ENCODE data around the gene SIGLEC7. TPM values are rescaled to one million over a fixed set of nuclear protein-coding genes. Genes with fewer than 3 reads are reported as not detected.
"Not testable (repeated sequence)": the region's sequence is repeated elsewhere in the genome, so short reads cannot be mapped to it uniquely, and the experiment has no call there.

SIGLEC7 gene
- total and polyA plus RNA-seq, 11 donors: 0.51 to 6.1 (median 1.0) TPM; not detected in 2

DNA sequence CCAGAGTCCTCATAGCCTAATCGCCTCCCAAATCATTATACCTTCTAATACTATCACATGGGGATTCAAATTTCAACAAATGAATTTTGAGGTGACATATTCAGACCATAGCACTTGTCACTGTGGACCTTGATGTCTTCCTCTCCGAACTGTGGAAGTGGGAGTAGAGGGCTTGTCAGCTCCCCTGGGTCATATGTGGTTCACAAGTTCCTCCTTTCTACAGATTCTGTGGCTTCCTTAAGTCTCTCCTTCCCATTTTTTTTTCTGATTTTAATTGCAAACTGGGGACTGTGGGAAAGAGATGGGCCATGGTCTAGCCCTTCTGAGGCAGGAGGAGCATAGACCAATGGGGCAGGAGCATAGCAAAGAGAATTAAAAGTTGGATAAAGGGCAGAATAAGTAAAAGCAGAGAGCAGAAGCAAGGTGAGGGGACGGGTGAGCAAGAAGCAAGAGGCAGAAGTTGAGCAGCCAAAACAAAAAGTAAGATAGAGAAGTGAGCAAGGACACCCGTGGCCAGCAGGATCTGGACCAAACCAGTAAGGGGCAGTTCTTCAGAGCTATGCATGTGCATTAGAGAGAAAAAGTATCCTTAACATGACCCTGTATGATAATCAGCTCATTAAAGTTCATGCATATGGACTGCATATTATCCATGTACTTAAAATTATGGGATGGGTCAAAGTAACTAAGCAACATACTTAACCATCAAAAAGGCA lies 2.6 kb upstream of the SIGLEC7 start:
- peaks cover 0 to 43% (median 0%) of the 10 kb centered on the region in 9 donors for H3K27me3 ChIP-seq
- H3K36me3 ChIP-seq: no peaks in the 10 kb centered on the region
- no peaks in the 10 kb centered on the region for H3K9me3 ChIP-seq
- WGBS, 4 donors: 56 to 64% (median 59%) methylated on average over 4 of the region's 4 CpGs
- H3K4me3 ChIP-seq: peak overlapping the region in 1 of 12 donors; percentile 3
- no peak for TF ChIP-seq POLR2A (IDR thresholded peaks at IDR 0.05)
- TF ChIP-seq, protein P1, sequence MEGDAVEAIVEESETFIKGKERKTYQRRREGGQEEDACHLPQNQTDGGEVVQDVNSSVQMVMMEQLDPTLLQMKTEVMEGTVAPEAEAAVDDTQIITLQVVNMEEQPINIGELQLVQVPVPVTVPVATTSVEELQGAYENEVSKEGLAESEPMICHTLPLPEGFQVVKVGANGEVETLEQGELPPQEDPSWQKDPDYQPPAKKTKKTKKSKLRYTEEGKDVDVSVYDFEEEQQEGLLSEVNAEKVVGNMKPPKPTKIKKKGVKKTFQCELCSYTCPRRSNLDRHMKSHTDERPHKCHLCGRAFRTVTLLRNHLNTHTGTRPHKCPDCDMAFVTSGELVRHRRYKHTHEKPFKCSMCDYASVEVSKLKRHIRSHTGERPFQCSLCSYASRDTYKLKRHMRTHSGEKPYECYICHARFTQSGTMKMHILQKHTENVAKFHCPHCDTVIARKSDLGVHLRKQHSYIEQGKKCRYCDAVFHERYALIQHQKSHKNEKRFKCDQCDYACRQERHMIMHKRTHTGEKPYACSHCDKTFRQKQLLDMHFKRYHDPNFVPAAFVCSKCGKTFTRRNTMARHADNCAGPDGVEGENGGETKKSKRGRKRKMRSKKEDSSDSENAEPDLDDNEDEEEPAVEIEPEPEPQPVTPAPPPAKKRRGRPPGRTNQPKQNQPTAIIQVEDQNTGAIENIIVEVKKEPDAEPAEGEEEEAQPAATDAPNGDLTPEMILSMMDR (IDR thresholded peaks at IDR 0.05): no peak
- peak overlapping the region in 2 of 12 donors; percentile 69 to 95 for H3K27ac ChIP-seq
- peaks cover 0 to 87% (median 0%) of the 10 kb centered on the region in 12 donors for H3K4me1 ChIP-seq
- intact Hi-C loops (cut with DNase I): no loop called here
- DNase-seq: no peak
- ATAC-seq: peak in 3 of 4 donors; percentile 23 to 52 (median 46)

DNA sequence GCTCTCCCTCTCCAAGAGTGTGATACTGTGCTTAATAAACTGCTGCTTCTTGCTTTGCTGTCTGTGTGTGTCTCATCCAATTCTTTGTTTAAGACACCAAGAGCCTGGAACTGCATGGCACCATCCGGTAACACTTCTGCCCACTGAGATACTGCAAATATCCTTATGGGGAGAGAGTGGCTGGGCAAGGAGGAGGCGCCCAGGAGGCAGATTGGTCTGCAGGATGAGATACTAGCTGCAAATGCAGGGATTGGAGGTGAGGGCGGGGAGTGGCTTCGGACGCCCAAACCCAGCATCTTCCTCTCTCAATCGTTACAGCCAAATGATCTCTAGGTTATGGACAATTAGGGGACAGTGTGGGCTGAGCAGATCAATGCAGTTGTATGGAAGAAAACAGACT lies 1.7 kb upstream of the SIGLEC7 start:
- peaks cover 0 to 80% (median 0%) of the 10 kb centered on the region in 12 donors for H3K4me1 ChIP-seq
- DNase-seq: no peak
- H3K36me3 ChIP-seq: no peaks in the 10 kb centered on the region
- WGBS, 4 donors: 40 to 57% (median 47%) methylated on average over 6 of the region's 6 CpGs
- peaks cover 0 to 43% (median 2%) of the 10 kb centered on the region in 9 donors for H3K27me3 ChIP-seq
- intact Hi-C loops (cut with DNase I): no loop called here
- H3K27ac ChIP-seq: peak overlapping the region in 1 of 12 donors; percentile 95
- TF ChIP-seq POLR2A (IDR thresholded peaks at IDR 0.05): no peak
- TF ChIP-seq, protein P1 (IDR thresholded peaks at IDR 0.05): no peak
- no peak overlapping the region for H3K4me3 ChIP-seq
- H3K9me3 ChIP-seq: no peaks in the 10 kb centered on the region
- ATAC-seq: no peak

DNA sequence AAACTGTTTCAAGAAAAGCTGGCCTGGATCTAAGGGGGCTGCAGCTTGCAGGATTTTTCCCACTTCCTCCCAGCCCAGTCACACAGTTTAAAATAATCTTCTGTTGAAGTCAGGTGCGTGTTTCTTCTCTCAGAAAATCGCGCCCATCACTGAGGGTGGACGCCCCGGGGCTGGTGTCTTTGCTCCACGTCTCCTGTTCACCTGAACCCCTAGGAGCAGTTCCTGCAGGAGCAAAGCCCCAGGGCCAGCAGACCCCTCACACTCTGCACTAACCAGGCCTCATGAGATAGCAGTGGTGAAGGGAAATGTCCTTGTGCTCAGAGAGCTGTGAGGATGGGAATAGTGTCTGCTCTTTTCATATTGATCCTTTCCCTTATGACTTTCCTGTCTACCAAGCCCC lies 920 bp upstream of the SIGLEC7 start:
- TF ChIP-seq, protein P1 (IDR thresholded peaks at IDR 0.05): no peak
- no peak for TF ChIP-seq POLR2A (IDR thresholded peaks at IDR 0.05)
- intact Hi-C loops (cut with DNase I): no loop called here
- H3K27ac ChIP-seq: peak overlapping the region in 1 of 12 donors; percentile 90
- ATAC-seq (no peak), DNase-seq (no peak)
- H3K4me1 ChIP-seq: peaks cover 0 to 73% (median 0%) of the 10 kb centered on the region in 12 donors
- no peak overlapping the region for H3K4me3 ChIP-seq
- 73 to 85% (median 80%) methylated on average over 6 of the region's 6 CpGs for WGBS, 4 donors
- H3K9me3 ChIP-seq: no peaks in the 10 kb centered on the region
- H3K27me3 ChIP-seq: peaks cover 0 to 43% (median 2%) of the 10 kb centered on the region in 9 donors
- H3K36me3 ChIP-seq: no peaks in the 10 kb centered on the region

DNA sequence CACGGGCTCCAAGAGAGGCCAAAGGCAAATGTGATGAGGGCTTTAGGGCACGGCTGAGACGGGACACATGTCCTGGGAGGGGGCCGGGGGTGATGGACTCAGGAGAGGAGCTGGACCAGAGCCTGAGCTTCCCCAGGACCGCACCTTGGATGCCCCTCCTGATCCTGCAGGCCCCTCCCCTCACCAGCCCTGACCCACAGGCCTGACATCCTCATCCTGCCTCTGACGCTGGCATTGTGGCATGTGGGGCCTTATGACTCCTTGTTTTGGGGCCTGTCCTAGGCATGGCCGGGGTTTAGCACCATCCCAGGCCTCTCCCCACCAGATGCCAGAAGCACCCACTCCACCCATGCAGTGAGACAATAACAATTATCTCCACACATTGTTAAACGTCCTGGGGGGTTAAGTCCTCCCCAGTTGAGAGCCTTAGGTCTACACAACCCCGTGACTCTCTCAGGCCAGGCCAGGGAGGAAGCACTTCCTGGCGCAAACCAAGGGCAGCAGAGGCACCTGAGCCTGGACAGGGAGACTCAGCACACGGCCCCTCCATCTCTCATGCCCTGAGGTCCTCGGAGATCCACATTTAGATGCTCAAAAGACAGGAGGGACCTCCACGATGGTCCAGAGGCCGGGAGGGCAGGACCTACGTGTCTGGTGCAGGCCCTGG lies 841 bp downstream of the SIGLEC7 start:
- Histone ChIP-seq H3K27me3 (peaks cover 0 to 29% (median 0%) of the 10 kb centered on the region in 9 donors), H3K4me1 (peaks cover 0 to 65% (median 0%) of the 10 kb centered on the region in 12 donors), H3K27ac (peak overlapping the region in 2 of 12 donors; percentile 22 to 90), H3K4me3 (peak overlapping the region in 1 of 12 donors; percentile 35)
- H3K36me3 ChIP-seq; intact Hi-C loops (cut with DNase I); ATAC-seq; H3K9me3 ChIP-seq; DNase-seq: not testable (repeated sequence)
- 72 to 82% (median 76%) methylated on average over 7 to 15 of the region's 15 CpGs for WGBS, 4 donors

All from heart left ventricle (tissue), 16 donors.